ENCODE data around the gene APBA1. TPM values are rescaled to one million over a fixed set of nuclear protein-coding genes. Genes with fewer than 3 reads are reported as not detected.

The APBA1 gene
- total RNA-seq, 1 donor from 2014 or later = 19.7 TPM

GRCh38 chr9:69542058-69542457, 130.1 kb downstream of the APBA1 start:
- ATAC-seq = no peak
- DNase-seq (ENCODE audit: low spot score) = no peak

- ATAC-seq (no peak), DNase-seq (ENCODE audit: low spot score) (no peak)
These were observed 136.3 kb downstream of the APBA1 start for GRCh38 chr9:69535911-69536310.

GRCh38 chr9:69535286-69535832, 136.8 kb downstream of the APBA1 start:
- DNase-seq (ENCODE audit: low spot score) (no peak), ATAC-seq (peak; percentile 29)

GRCh38 chr9:69532396-69532795, 139.8 kb downstream of the APBA1 start:
- ATAC-seq = peak; percentile 27
- DNase-seq (ENCODE audit: low spot score) = no peak

GRCh38 chr9:69527454-69527853, 144.7 kb downstream of the APBA1 start:
- ATAC-seq (peak; percentile 90), DNase-seq (ENCODE audit: low spot score) (no peak)

- DNase-seq (ENCODE audit: low spot score) (no peak), ATAC-seq (no peak)
These were observed 145.5 kb downstream of the APBA1 start for GRCh38 chr9:69526699-69527098.

- DNase-seq (ENCODE audit: low spot score) = no peak
- ATAC-seq = peak; percentile 43
These were observed 152.5 kb downstream of the APBA1 start for GRCh38 chr9:69519470-69520240.

GRCh38 chr9:69516353-69517322, 155.5 kb downstream of the APBA1 start:
- ATAC-seq (no peak), DNase-seq (ENCODE audit: low spot score) (no peak)

GRCh38 chr9:69515810-69516209, 156.4 kb downstream of the APBA1 start:
- DNase-seq (ENCODE audit: low spot score) (no peak), ATAC-seq (no peak)

- ATAC-seq = no peak
These were observed 158.9 kb downstream of the APBA1 start for GRCh38 chr9:69513141-69513820.

GRCh38 chr9:69504058-69504457, 168.1 kb downstream of the APBA1 start:
- ATAC-seq = peak; percentile 73
- DNase-seq (ENCODE audit: low spot score) = no peak

More at GRCh38 chr9:69513141-69513820, 158.9 kb downstream of the APBA1 start:
- no peak for DNase-seq (ENCODE audit: low spot score)

GRCh38 chr9:69502671-69503301, 169.4 kb downstream of the APBA1 start:
- DNase-seq (ENCODE audit: low spot score) = no peak
- ATAC-seq = no peak

GRCh38 chr9:69500896-69501295, 171.3 kb downstream of the APBA1 start:
- DNase-seq (ENCODE audit: low spot score) (no peak), ATAC-seq (no peak)

GRCh38 chr9:69499959-69500358, 172.2 kb downstream of the APBA1 start:
- DNase-seq (ENCODE audit: low spot score) = no peak
- no peak for ATAC-seq

- ATAC-seq (no peak), DNase-seq (ENCODE audit: low spot score) (no peak)
These were observed 172.8 kb downstream of the APBA1 start for GRCh38 chr9:69499407-69499806.

GRCh38 chr9:69498470-69498869, 173.7 kb downstream of the APBA1 start:
- ATAC-seq = no peak
- no peak for DNase-seq (ENCODE audit: low spot score)

- no peak for DNase-seq (ENCODE audit: low spot score)
- ATAC-seq = no peak
These were observed 174.4 kb downstream of the APBA1 start for GRCh38 chr9:69497816-69498215.

- ATAC-seq = no peak
- DNase-seq (ENCODE audit: low spot score) = no peak
These were observed 175.2 kb downstream of the APBA1 start for GRCh38 chr9:69496846-69497450.

GRCh38 chr9:69495296-69495695, 176.9 kb downstream of the APBA1 start:
- ATAC-seq = no peak
- DNase-seq (ENCODE audit: low spot score) = no peak

GRCh38 chr9:69494763-69495162, 177.4 kb downstream of the APBA1 start:
- DNase-seq (ENCODE audit: low spot score) (no peak), ATAC-seq (no peak)

Measured in left lobe of liver (tissue), 2 donors.